Right ventricle myocardium superior (tissue), 1 donor: Measurements from ENCODE around the gene ZNF10. TPM values are rescaled to one million over a fixed set of nuclear protein-coding genes. Genes with fewer than 3 reads are reported as not detected.

Experiments
- ATAC-seq: fragments of 200-7000 bp; cut with Tn5 transposase; one replicate; pipeline ENCODE4 v1.9.1; 2020; ENCODE audit warnings: mild to moderate bottlenecking; ENCODE audit not compliant: poor library complexity
- DNase-seq: peaks from one replicate; pipeline ENCODE4 v3.0.0-alpha.2; 2020
- intact Hi-C: fragments of 100-400 bp; cut with DNase I; formaldehyde crosslinking; loops from one replicate; pipeline ENCODE4 v1.11.2; 2022
- long read RNA-seq: library from polyadenylated mRNA; unstranded; transcript quantifications from one replicate; pipeline ENCODE4 v2.0.0, GENCODE V29; 2021
- total RNA-seq: library from RNA; stranded (reverse); fragmentation: NEBNext Ultra II Directional; extraction: Animal tissue kit (Norgen Biotek cat#: 25700); gene quantifications from one replicate; pipeline ENCODE4 v1.2.1, GENCODE V29; 2021
- donor health status: DM: no; HTN: yes; CAD: no; lungs with severe emphysema.

The ZNF10 gene
- 5.2 TPM for total RNA-seq
- long read RNA-seq, partial matches to known transcripts = 0 of 4 reads
- long read RNA-seq, other reads (novel, unspliced or antisense) = 3 of 4 reads

DNA sequence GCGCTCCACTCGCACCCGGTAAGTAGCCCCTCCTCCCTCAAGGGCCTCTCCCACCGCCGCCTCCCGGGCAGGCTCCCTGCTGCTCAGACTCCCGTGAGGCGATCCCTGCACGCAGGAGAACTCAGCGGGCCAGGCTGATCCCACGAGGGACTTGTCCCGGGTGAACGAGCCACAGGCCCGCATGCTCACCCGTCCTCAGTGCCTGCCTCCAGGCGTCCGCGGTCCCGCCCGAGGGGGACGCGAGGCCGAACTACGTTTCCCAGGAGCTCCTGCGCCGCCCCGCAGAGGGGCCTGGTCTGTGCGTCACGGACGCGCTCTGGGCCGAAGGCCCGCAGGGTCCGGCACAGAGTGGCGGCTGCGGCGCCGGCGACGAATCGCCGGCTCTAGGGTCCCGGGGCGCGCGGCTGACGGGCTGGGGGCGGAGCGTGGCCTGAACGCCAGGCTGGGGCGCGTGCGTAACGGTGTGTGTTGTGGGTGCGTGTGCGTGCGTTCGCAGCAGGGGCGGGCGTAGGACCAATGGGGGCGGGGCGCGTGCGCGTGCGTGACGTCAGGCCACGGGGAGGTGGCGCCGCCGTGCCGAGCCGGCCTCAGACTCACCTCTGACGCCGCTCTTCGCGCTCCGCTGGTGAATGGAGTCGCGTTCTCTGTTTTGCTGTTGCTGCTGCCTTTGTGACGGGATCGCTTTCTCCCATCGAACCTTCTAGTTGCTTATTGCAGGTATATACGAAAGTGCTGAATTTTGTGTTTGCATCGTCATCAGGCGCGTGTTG, at the start of gene ZNF10, which contains the start of gene ZNF891:
TSS of gene ZNF10 (plus strand) at position 590 of the 770 bp plus-strand sequence. CDS start 13,866 bp downstream, outside the sequence.
TSS of gene ZNF891 (minus strand) at position 237 of the 770 bp plus-strand sequence. CDS start 8,356 bp downstream, outside the sequence.
- peak; percentile 98 for ATAC-seq

DNA sequence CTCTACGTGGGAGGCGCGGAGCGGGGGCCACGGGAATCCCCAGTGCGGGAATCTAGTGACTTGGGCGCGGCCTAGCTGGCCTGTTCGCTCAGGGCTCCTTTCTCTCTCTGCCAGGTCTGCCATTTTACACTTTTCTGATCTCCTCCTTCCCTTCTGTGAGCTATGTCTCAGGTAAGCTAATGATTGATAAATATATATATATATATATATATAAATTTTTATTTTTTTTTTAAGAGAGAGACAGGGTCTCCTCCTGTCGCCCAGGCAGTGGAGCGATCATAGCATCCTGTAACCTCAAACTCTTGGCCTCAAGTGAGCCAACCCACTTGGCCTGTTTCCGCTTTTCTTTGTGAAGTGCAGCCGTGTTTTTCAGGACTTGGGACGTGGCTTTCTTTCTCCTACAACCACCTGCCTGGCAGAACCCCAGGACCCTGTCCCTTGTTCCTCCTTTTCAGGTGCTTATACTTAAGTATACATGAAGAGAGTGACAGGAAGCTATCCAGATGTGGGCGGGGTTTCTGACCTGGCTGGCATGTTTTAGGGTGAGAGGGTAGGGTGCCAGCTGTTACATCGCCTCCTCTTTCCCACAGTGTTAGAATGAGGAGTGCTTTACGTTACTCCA, 49.2 kb upstream of the ZNF10 start:
- intact Hi-C loops = loop anchor here (5.0 kb wide), 2 partner anchors 41 to 44 kb away; partner anchors contain the start of gene ZNF84
- DNase-seq (no peak), ATAC-seq (no peak)

More for the DNA sequence above, at the start of gene ZNF10, which contains the start of gene ZNF891:
- intact Hi-C loops = no loop called here
- DNase-seq = peak; percentile 98

DNA sequence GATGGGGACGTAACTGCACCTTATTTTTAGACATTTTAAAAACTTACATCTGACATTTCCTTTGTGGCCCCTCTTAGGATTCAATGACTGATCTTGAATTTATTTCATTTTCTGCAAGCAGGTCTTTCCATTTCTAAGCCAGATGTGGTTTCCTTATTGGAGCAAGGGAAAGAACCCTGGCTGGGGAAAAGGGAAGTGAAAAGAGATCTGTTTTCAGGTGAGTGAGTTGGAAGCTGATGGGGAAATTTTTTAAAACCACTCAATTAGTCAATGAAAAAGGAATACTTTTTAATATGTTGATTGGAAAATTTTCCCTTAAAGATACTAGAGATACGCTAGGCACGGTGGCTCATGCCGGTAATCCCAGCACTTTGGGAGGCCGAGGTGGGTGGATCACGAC, 47.1 kb upstream of the ZNF10 start:
- intact Hi-C loops = loop anchor here (5.0 kb wide), 2 partner anchors 39 to 46 kb away; partner anchors contain the start of gene ZNF84
- ATAC-seq = no peak
- DNase-seq = no peak

DNA sequence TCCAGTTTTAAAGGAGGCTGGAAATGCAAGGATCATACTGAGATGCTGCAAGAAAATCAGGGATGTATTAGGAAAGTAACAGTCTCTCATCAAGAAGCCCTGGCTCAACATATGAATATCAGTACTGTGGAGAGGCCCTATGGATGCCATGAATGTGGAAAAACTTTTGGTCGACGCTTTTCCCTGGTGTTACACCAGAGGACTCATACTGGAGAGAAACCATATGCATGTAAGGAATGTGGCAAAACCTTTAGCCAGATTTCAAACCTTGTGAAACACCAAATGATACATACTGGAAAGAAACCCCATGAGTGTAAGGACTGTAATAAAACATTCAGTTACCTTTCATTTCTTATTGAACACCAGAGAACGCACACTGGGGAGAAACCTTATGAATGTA, 24.8 kb upstream of the ZNF10 start:
- no peak for DNase-seq
- ATAC-seq = no peak
- intact Hi-C loops = no loop called here

DNA sequence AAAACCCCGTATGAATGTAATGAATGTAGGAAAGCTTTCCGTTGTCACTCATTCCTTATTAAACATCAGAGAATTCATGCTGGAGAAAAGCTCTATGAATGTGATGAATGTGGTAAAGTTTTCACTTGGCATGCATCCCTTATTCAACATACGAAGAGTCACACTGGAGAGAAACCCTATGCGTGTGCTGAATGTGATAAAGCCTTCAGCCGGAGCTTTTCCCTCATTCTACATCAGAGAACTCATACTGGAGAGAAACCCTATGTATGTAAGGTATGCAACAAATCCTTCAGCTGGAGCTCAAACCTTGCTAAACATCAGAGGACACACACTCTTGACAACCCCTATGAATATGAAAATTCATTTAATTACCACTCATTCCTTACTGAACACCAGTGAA, 24.2 kb upstream of the ZNF10 start:
- intact Hi-C loops = no loop called here
- DNase-seq (no peak), ATAC-seq (no peak)

DNA sequence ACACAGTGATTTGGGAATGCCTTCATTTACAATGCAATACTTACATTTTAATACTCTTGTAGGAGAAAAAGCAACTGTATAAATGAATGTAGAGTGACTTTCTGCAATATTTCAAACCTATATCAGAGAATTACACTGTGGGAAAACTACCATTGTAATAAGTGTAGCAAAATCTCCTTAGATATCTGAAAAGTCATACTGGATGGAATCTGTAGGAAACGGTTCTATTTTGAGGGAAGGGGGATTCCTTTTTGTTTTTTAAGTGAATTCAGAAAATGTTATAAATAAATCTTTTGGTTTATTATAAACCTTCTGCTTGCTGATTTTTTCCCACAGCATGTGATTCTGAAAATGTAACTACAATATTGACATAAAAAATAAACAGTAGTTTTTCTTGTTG, 23.3 kb upstream of the ZNF10 start:
- no peak for DNase-seq
- intact Hi-C loops = no loop called here
- ATAC-seq = no peak

DNA sequence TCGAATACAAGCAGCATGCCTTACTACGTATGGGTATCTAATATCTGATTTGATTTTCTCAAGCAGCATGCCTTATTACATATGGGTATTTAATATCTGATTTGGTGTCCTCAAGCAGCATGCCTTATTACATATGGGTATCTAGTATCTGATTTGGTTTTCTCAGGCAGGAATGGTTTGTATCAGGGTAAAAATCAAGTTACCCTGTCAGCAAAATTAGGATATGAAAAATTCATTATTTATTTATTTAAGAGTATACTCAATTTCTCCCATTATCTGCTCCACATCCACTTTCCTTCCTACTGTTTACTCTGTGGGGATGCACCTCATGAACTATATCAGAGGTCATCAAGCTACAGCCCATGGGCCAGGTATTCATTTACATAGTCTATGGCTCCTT, 22.3 kb upstream of the ZNF10 start:
- DNase-seq = no peak
- intact Hi-C loops = no loop called here
- no peak for ATAC-seq

DNA sequence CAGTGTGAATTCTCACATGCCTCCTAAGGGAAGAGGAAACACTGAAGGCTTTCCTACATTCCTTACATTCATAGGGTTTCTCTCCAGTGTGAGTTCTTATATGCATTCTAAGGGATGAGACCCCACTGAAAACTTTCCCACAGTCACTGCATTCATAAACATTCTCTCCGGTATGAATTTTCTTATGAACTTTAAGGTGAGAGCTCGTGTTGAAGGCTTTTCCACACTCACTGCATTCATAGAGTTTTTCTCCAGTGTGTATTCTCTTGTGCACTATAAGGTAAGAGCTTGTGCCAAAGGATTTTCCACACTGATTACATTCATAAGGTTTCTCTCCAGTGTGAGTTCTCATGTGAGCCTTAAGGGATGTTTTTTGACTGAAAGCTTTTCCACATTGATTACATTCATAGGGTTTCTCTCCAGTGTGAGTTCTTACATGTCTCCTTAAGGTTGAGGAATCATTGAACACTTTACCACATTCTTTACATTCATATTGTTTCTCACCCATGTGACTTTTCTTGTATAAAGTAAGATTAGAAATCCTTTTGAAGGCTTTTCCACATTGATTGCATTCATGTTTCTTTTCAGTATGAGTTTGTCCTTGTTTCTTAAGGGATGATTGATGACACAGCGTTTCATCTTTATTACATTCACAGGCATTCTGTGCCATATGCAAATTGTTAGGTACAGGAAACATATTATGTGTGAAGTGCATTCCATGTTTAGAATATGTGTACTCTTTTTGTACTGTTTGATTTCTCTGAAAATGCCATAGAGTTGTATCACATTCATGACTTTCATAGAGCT, 9.8 kb upstream of the ZNF10 start:
- no peak for ATAC-seq
- DNase-seq = no peak
- intact Hi-C loops = loop anchor here (5.0 kb wide), 1 partner anchor 38 kb away; the partner anchor contains the start of gene ZNF140

DNA sequence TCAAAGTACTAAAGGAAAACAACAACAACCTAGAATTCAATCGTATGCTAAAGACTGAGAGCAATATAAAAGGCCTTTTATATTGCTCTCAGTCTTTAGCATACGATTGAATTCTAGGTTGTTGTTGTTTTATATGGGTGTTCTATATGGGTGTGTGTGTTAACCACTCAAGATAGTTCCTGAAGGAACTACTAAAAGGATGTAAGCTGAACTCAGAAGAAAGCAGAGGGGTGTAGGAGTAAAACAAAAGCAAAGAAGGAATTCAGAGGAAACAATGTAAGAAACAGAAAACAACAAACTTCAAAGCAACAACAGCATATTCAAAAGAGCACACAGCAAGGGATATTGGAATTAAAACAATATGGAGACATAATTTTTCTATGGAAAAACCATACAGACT, 5.8 kb upstream of the ZNF10 start:
- DNase-seq = no peak
- no peak for ATAC-seq
- intact Hi-C loops = loop anchor here (5.0 kb wide), 1 partner anchor 42 kb away; the partner anchor contains the start of gene ZNF140

DNA sequence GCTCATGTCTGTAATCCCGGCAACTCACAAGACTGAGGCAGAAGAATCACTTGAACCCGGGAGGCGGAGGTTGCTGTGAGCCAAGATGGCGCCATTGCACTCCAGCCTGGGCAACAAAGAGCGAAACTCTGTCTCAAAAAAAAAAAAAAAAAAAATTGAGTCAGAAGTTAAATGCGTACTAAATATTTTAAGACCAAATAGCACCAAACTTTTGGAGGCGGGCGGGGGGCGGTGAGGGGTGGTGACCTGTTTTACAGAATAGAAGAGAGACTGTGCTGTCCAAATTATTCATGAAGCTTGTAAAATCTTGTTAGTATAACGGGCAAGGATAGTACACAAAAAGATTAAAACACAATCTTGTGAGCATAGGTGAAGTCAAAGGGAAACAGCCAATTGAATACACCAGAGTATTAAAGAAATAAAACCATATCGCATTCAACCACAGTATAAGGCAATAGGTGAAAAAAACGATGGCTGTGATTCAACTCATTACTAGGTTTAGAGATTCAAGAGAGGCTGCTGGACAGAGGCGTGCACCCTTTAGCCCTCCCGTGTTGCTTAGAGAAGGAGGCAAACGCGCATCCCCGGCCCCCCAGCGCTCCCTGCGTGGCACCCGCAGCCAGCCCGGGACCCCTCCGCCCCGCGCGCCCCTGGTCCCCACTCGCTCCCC, 924 bp upstream of the ZNF10 start:
- intact Hi-C loops = no loop called here
- ATAC-seq (peak; percentile 26), DNase-seq (no peak)

DNA sequence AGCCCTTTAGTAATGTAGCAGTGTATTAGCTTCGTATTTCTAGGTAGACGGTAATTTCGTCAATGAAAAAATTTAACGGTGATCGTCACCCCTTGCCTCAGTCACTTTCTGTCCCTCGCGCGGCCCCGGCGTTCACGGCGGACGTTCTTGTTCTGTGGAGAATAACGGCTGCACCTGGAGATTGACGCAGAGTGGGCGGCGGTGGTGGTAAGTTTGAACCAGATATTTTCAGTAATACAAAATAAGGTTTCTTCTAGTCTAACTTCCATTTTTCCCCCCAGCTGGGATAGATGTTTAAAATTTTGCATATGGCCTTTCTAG, 341 bp downstream of the ZNF10 start:
- intact Hi-C loops = no loop called here
- ATAC-seq (peak; percentile 24), DNase-seq (peak; percentile 50)

DNA sequence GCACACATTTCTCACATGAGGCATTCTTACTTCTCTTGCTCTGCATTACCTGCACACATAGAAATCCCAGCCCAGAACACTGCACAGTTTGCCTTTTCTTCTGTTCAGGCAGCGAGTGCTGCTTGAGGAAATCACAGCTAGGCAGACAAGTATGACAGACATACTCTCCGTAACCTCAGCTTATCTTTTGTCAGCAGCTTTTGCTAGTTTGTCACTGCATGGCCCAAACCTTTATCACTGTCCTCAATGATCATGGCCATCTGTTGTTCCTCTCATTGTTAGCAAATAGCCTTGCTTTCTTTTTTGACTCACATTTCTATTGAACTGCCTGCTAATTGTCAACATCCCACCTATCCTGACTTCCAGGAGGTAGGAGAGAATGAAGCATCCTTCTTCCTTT, 5.3 kb downstream of the ZNF10 start:
- intact Hi-C loops = no loop called here
- no peak for ATAC-seq
- DNase-seq = no peak

DNA sequence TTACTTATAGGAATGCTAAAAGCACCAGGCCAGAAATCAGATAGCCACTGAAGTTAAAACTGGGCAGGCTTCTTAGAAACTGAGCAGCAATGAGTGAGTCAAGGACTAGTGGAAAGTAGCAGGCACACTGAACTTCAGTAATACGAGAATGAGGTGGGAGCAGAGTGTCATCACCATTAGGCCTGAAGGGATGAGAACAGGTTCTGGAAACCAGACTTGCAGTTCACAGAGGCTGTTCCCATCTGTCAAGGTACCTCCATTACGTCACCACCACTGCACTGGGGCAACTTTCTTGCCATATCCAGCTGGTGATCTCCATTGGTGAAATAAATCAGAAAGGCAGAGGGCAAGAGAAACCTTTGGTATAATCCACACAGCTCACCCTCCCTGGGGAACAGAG, 15.6 kb downstream of the ZNF10 start:
- ATAC-seq (no peak), DNase-seq (no peak)
- intact Hi-C loops = no loop called here

DNA sequence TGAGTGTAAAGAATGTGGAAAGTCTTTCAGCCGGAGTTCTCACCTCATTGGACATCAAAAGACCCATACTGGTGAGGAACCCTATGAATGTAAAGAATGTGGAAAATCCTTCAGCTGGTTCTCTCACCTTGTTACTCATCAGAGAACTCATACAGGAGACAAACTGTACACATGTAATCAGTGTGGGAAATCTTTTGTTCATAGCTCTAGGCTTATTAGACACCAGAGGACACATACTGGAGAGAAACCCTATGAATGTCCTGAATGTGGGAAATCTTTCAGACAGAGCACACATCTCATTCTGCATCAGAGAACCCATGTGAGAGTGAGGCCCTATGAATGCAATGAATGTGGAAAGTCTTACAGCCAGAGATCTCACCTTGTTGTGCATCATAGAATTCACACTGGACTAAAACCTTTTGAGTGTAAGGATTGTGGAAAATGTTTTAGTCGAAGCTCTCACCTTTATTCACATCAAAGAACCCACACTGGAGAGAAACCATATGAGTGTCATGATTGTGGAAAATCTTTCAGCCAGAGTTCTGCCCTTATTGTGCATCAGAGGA, 25.8 kb downstream of the ZNF10 start:
- ATAC-seq (no peak), DNase-seq (no peak)

DNA sequence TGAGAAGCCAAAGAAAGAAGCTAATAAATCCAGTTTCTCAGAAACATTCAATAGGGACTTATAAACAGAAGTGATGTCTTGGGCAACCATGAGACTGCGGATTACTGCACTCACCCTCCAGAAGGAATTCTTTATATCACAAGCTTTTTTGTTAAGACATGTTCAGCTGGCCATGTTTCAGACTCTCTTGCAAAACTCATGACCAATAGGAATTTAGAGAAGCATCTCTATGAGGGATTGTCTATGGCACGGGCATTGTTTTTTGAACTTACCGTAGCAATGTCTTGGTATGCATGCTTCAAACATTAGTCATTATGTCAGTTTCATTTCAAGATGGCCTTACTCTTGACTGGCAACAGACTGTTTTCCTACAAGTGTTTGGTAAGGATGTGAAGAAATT, 35.3 kb downstream of the ZNF10 start:
- intact Hi-C loops = no loop called here
- no peak for ATAC-seq
- no peak for DNase-seq

More for the DNA sequence above, 25.8 kb downstream of the ZNF10 start:
- intact Hi-C loops = no loop called here

DNA sequence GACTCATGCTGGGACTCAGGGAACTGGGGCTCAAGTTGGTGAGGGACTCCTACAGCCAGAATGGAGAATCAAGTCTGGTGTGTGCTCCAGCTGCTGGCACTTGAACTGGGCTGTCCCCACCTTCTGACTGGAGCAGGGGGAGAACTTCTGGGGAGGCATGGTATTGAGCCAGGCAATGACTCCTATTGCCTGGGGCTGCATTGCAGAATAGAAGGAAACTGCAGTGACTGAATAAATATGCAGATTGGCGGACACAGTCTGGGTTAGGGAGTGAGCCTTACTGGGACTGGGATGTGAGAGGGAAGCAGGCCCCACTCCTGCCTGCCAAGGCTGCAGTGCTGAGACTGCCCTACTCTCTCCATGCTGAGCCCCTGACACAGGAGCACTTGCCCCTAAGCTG, 42.1 kb downstream of the ZNF10 start:
- ATAC-seq = no peak
- intact Hi-C loops = no loop called here
- no peak for DNase-seq

DNA sequence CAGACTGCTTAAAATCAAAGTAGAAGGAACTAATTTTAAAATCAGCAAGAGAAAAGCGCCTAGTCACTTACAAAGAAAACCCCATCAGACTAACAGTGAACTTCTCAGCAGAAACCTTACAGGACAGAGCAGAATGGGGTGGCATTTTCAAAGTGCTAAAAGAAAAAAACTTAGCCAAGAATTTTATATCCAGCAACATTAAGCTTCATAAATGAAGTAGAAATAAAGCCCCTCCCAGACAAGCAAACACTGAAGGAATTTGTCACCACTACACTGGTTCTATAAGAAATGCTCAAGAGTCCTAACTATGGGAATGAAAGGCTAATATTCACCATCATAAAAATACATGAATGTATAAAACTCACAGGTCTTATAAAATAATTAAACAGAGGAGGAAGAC, 44.5 kb downstream of the ZNF10 start:
- DNase-seq = no peak
- intact Hi-C loops = no loop called here
- no peak for ATAC-seq

DNA sequence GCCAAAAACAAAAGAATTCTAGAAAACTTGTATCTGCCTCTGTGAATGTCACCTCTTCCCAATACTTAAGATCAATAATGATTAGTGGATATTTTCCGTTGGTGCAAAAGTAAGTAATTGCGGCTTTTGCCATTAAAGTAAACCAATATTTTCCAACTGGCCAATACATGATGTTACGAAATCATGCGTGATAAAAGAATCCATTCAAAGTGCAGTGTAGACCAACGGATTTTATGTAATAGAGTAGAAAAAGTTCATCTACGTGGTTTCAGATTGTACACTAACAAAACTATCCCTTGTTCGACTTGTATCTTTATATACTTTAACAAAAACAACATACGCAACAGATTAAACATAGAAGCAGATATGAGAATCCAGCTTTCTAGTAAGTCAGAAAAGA, 50.2 kb downstream of the ZNF10 start:
- DNase-seq (no peak), ATAC-seq (no peak)
- intact Hi-C loops = no loop called here
